ENCODE results near the gene SLCO2A1.

GRCh38 chr3:133886031-133886722 lies 143.5 kb downstream of the SLCO2A1 start:
- TF ChIP-seq CTCF (IDR thresholded peaks at IDR 0.05 in 4 of 5, conservative IDR thresholded peaks at IDR 0.05 in 1 of 5) = no peak
- no peak for TF ChIP-seq POLR2A (IDR thresholded peaks at IDR 0.05)
